Measurements from ENCODE around the gene STK32A.

Gene STK32A

GRCh38 chr5:147403651-147404640 lies 169.1 kb downstream of the STK32A start:
- no peak overlapping the region for H3K27ac ChIP-seq (ENCODE audit: low read length)
- H3K4me3 ChIP-seq (ENCODE audit: low read depth in 1 of 2, low read length in 2 of 2) = no peak overlapping the region
- H3K36me3 ChIP-seq (ENCODE audit: insufficient read depth, low read length) = no peaks in the 10 kb centered on the region
- H4K20me1 ChIP-seq (ENCODE audit: insufficient read depth, low read length) = no peaks in the 10 kb centered on the region
- H3K9me3 ChIP-seq (ENCODE audit: insufficient read depth, low read length, severe bottlenecking) = no peaks in the 10 kb centered on the region
- no peak overlapping the region for H2AFZ ChIP-seq (ENCODE audit: low read depth, low read length)
- H3K4me1 ChIP-seq (ENCODE audit: insufficient read depth, low read length) = no peaks in the 10 kb centered on the region
- H3K9ac ChIP-seq (ENCODE audit: low read depth, low read length) = no peak overlapping the region
- DNase-seq (no peak), ATAC-seq (ENCODE audit: insufficient read depth, low read depth) (no peak)
- H3K27me3 ChIP-seq (ENCODE audit: insufficient read depth, low read length, poor library complexity) = no peaks in the 10 kb centered on the region
- H3K79me2 ChIP-seq (ENCODE audit: insufficient read depth, low read length) = no peaks in the 10 kb centered on the region
- TF ChIP-seq CTCF (IDR thresholded peaks at IDR 0.05; ENCODE audit: borderline replicate concordance, extremely low read depth, low read length, poor library complexity, severe bottlenecking) (no peak), EZH2 (IDR thresholded peaks at IDR 0.05; ENCODE audit: borderline replicate concordance, low read depth, low read length, severe bottlenecking) (no peak)
- H3K4me2 ChIP-seq (ENCODE audit: insufficient read depth, low read length) = no peak overlapping the region

GRCh38 chr5:147404706-147405105 lies 169.9 kb downstream of the STK32A start:
- no peak overlapping the region for H2AFZ ChIP-seq (ENCODE audit: low read depth, low read length)
- ATAC-seq (ENCODE audit: insufficient read depth, low read depth) (no peak), DNase-seq (no peak)
- H3K9me3 ChIP-seq (ENCODE audit: insufficient read depth, low read length, severe bottlenecking) = no peaks in the 10 kb centered on the region
- no peak overlapping the region for H3K27ac ChIP-seq (ENCODE audit: low read length)
- H3K27me3 ChIP-seq (ENCODE audit: insufficient read depth, low read length, poor library complexity) = no peaks in the 10 kb centered on the region
- H3K4me3 ChIP-seq (ENCODE audit: low read depth in 1 of 2, low read length in 2 of 2) = no peak overlapping the region
- no peak for TF ChIP-seq EZH2 (IDR thresholded peaks at IDR 0.05; ENCODE audit: borderline replicate concordance, low read depth, low read length, severe bottlenecking)
- TF ChIP-seq CTCF (IDR thresholded peaks at IDR 0.05; ENCODE audit: borderline replicate concordance, extremely low read depth, low read length, poor library complexity, severe bottlenecking) = no peak
- H4K20me1 ChIP-seq (ENCODE audit: insufficient read depth, low read length) = no peaks in the 10 kb centered on the region
- H3K79me2 ChIP-seq (ENCODE audit: insufficient read depth, low read length) = no peaks in the 10 kb centered on the region
- H3K9ac ChIP-seq (ENCODE audit: low read depth, low read length) = no peak overlapping the region
- no peaks in the 10 kb centered on the region for H3K36me3 ChIP-seq (ENCODE audit: insufficient read depth, low read length)
- H3K4me1 ChIP-seq (ENCODE audit: insufficient read depth, low read length) = no peaks in the 10 kb centered on the region
- H3K4me2 ChIP-seq (ENCODE audit: insufficient read depth, low read length) = no peak overlapping the region

GRCh38 chr5:147406636-147407035 lies 171.8 kb downstream of the STK32A start:
- no peaks in the 10 kb centered on the region for H3K4me1 ChIP-seq (ENCODE audit: insufficient read depth, low read length)

More at GRCh38 chr5:147406636-147407035, 171.8 kb downstream of the STK32A start:
- Histone ChIP-seq H3K27me3 (ENCODE audit: insufficient read depth, low read length, poor library complexity) (no peaks in the 10 kb centered on the region), H3K9ac (ENCODE audit: low read depth, low read length) (no peak overlapping the region), H3K27ac (ENCODE audit: low read length) (no peak overlapping the region), H2AFZ (ENCODE audit: low read depth, low read length) (no peak overlapping the region), H3K36me3 (ENCODE audit: insufficient read depth, low read length) (no peaks in the 10 kb centered on the region), H3K9me3 (ENCODE audit: insufficient read depth, low read length, severe bottlenecking) (no peaks in the 10 kb centered on the region), H3K4me2 (ENCODE audit: insufficient read depth, low read length) (no peak overlapping the region), H3K4me3 (ENCODE audit: low read depth in 1 of 2, low read length in 2 of 2) (no peak overlapping the region), H4K20me1 (ENCODE audit: insufficient read depth, low read length) (no peaks in the 10 kb centered on the region), H3K79me2 (ENCODE audit: insufficient read depth, low read length) (no peaks in the 10 kb centered on the region)
- no peak for ATAC-seq (ENCODE audit: insufficient read depth, low read depth)
- no peak for DNase-seq
- TF ChIP-seq CTCF (IDR thresholded peaks at IDR 0.05; ENCODE audit: borderline replicate concordance, extremely low read depth, low read length, poor library complexity, severe bottlenecking) (no peak), EZH2 (IDR thresholded peaks at IDR 0.05; ENCODE audit: borderline replicate concordance, low read depth, low read length, severe bottlenecking) (no peak)

Measured in DND-41 (cell line).